ENCODE measurements around the gene HAPLN3. TPM values are rescaled to one million over a fixed set of nuclear protein-coding genes. Genes with fewer than 3 reads are reported as not detected.

The HAPLN3 gene
- polyA plus RNA-seq, 1 of the 3 experiments (the other 2 are of a cell fraction), result 9.7 TPM

DNA sequence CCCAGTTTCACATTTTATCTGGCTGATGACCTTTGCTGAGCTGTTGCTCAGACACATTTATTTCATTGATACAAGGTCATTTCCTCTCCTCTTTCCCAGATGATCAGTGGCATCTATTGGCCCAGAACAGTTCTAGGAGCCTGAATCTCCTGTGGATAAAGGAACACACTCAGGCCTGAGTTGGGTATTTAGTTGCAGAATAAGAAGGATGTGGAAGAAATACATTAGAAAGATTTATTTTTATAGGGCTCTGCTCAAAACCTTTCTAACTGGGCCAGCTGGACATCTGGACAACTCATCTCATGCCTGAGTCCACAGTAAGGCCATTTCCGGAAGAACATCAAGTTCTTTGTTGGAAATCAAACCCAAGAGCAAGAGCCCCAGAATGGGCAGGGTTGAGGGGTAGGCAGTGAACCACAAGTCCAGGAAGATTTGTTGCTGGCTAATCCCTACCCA, 37.6 kb upstream of the HAPLN3 start:
- ChIA-PET CTCF (no interaction called here), POLR2A (no interaction called here)
- Histone ChIP-seq H3K9ac (no peak overlapping the region), H3F3A (replicated peaks; ENCODE audit: insufficient read depth) (no peaks in the 10 kb centered on the region), H3K4me1 (ENCODE audit: control insufficient read depth in 1 of 2, insufficient read depth in 2 of 2, low read depth in 1 of 2, low read length in 1 of 2) (no peaks in the 10 kb centered on the region), H3K9me2 (no peaks in the 10 kb centered on the region), H3K4me3 (ENCODE audit: low read depth in 2 of 2, low read length in 1 of 2) (no peak overlapping the region), H3K4me2 (no peak overlapping the region), H3K27ac (ENCODE audit: low read depth in 2 of 2, low read length in 1 of 2) (no peak overlapping the region), H2AFZ (ENCODE audit: low read depth) (no peak overlapping the region), H4K20me1 (ENCODE audit: insufficient read depth) (no peaks in the 10 kb centered on the region), H3K36me3 (replicated peaks in 1 of 2; ENCODE audit: control insufficient read depth in 1 of 2, insufficient read depth in 2 of 2, low read length in 1 of 2) (no peaks in the 10 kb centered on the region), H3K27me3 (ENCODE audit: insufficient read depth) (no peaks in the 10 kb centered on the region), H3K79me2 (ENCODE audit: insufficient read depth) (no peaks in the 10 kb centered on the region), H3K9me3 (no peaks in the 10 kb centered on the region)
- DNase-seq, result no peak
- WGBS (ENCODE audit: low lambda C conversion rate), result 33% methylated on average over 1 of the region's 1 CpG
- TF ChIP-seq GABPA (IDR thresholded peaks at IDR 0.05; ENCODE audit: low read depth), result no peak
- TF ChIP-seq, protein P1, sequence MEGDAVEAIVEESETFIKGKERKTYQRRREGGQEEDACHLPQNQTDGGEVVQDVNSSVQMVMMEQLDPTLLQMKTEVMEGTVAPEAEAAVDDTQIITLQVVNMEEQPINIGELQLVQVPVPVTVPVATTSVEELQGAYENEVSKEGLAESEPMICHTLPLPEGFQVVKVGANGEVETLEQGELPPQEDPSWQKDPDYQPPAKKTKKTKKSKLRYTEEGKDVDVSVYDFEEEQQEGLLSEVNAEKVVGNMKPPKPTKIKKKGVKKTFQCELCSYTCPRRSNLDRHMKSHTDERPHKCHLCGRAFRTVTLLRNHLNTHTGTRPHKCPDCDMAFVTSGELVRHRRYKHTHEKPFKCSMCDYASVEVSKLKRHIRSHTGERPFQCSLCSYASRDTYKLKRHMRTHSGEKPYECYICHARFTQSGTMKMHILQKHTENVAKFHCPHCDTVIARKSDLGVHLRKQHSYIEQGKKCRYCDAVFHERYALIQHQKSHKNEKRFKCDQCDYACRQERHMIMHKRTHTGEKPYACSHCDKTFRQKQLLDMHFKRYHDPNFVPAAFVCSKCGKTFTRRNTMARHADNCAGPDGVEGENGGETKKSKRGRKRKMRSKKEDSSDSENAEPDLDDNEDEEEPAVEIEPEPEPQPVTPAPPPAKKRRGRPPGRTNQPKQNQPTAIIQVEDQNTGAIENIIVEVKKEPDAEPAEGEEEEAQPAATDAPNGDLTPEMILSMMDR (IDR thresholded peaks at IDR 0.05), result no peak
- TF ChIP-seq RAD21 (IDR thresholded peaks at IDR 0.05; ENCODE audit: low read length), result no peak
- TF ChIP-seq SIN3A (IDR thresholded peaks at IDR 0.05; ENCODE audit: borderline replicate concordance, low read depth, low read length), result no peak
- no peak for TF ChIP-seq NRF1 (IDR thresholded peaks at IDR 0.05; ENCODE audit: low read depth, low read length)
- TF ChIP-seq, protein P2, sequence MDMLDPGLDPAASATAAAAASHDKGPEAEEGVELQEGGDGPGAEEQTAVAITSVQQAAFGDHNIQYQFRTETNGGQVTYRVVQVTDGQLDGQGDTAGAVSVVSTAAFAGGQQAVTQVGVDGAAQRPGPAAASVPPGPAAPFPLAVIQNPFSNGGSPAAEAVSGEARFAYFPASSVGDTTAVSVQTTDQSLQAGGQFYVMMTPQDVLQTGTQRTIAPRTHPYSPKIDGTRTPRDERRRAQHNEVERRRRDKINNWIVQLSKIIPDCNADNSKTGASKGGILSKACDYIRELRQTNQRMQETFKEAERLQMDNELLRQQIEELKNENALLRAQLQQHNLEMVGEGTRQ (IDR thresholded peaks at IDR 0.05; ENCODE audit: borderline replicate concordance, low read depth, low read length), result no peak
- no peak for TF ChIP-seq TAF1 (IDR thresholded peaks at IDR 0.05; ENCODE audit: borderline replicate concordance, low read depth, low read length)
- TF ChIP-seq JUND (IDR thresholded peaks at IDR 0.05), result no peak
- no peak for TF ChIP-seq ELF1 (IDR thresholded peaks at IDR 0.05)
- TF ChIP-seq MXI1 (IDR thresholded peaks at IDR 0.05; ENCODE audit: low read depth, low read length), result no peak

- Histone ChIP-seq H3K79me2 (ENCODE audit: insufficient read depth) (no peaks in the 10 kb centered on the region), H3K27me3 (ENCODE audit: insufficient read depth) (no peaks in the 10 kb centered on the region), H3K9ac (no peak overlapping the region), H3K4me1 (ENCODE audit: control insufficient read depth in 1 of 2, insufficient read depth in 2 of 2, low read depth in 1 of 2, low read length in 1 of 2) (no peaks in the 10 kb centered on the region), H3K36me3 (replicated peaks in 1 of 2; ENCODE audit: control insufficient read depth in 1 of 2, insufficient read depth in 2 of 2, low read length in 1 of 2) (no peaks in the 10 kb centered on the region), H3K4me3 (ENCODE audit: low read depth in 2 of 2, low read length in 1 of 2) (no peak overlapping the region), H3K9me3 (no peaks in the 10 kb centered on the region), H3K9me2 (no peaks in the 10 kb centered on the region), H4K20me1 (ENCODE audit: insufficient read depth) (no peaks in the 10 kb centered on the region), H3K27ac (ENCODE audit: low read depth in 2 of 2, low read length in 1 of 2) (no peak overlapping the region), H3F3A (replicated peaks; ENCODE audit: insufficient read depth) (no peaks in the 10 kb centered on the region), H3K4me2 (no peak overlapping the region), H2AFZ (ENCODE audit: low read depth) (no peak overlapping the region)
- DNase-seq, result no peak
- POLR2A ChIA-PET, result no interaction called here
- CTCF ChIA-PET, result no interaction called here
- TF ChIP-seq, protein P2 (IDR thresholded peaks at IDR 0.05; ENCODE audit: borderline replicate concordance, low read depth, low read length), result no peak
- TF ChIP-seq RXRA (IDR thresholded peaks at IDR 0.05; ENCODE audit: borderline replicate concordance, low read depth), result no peak
- 29% methylated on average over 4 of the region's 4 CpGs for WGBS (ENCODE audit: low lambda C conversion rate)
Observed at GRCh38 chr15:88932271-88932874, 37.0 kb upstream of the HAPLN3 start.

Measured in SK-N-SH (cell line).